ENCODE data around the gene KCNN3. TPM values are rescaled to one million over a fixed set of nuclear protein-coding genes. Genes with fewer than 3 reads are reported as not detected.

KCNN3 gene
- total RNA-seq, 4 donors from 2014 or later, result 0.30 to 0.72 (median 0.37) TPM

GRCh38 chr1:154833209-154833608 is 36.9 kb downstream of the KCNN3 start:
- DNase-seq (ENCODE audit: low spot score in 2 of 2), result no peak
- WGBS, result 86% methylated on average over 9 of the region's 9 CpGs
- Histone ChIP-seq H3K27me3 (no peaks in the 10 kb centered on the region), H3K4me3 (no peak overlapping the region), H3K27ac (no peak overlapping the region), H3K9me3 (no peaks in the 10 kb centered on the region), H3K4me1 (no peaks in the 10 kb centered on the region), H3K36me3 (no peaks in the 10 kb centered on the region)
- TF ChIP-seq POLR2AphosphoS5 (IDR thresholded peaks at IDR 0.05) (no peak), POLR2A (IDR thresholded peaks at IDR 0.05) (no peak), EP300 (IDR thresholded peaks at IDR 0.05) (no peak), CTCF (IDR thresholded peaks at IDR 0.05) (no peak)

- Histone ChIP-seq H3K36me3 (no peaks in the 10 kb centered on the region), H3K4me3 (no peak overlapping the region), H3K27me3 (no peaks in the 10 kb centered on the region), H3K9me3 (no peaks in the 10 kb centered on the region), H3K4me1 (no peaks in the 10 kb centered on the region), H3K27ac (no peak overlapping the region)
- 91% methylated on average over 2 of the region's 2 CpGs for WGBS
- no peak for DNase-seq (ENCODE audit: low spot score in 2 of 2)
- TF ChIP-seq POLR2A (IDR thresholded peaks at IDR 0.05) (no peak), EP300 (IDR thresholded peaks at IDR 0.05) (no peak), CTCF (IDR thresholded peaks at IDR 0.05) (no peak), POLR2AphosphoS5 (IDR thresholded peaks at IDR 0.05) (no peak)
These were observed 37.7 kb downstream of the KCNN3 start for GRCh38 chr1:154832384-154832783.

GRCh38 chr1:154831462-154831861 is 38.6 kb downstream of the KCNN3 start:
- Histone ChIP-seq H3K4me3 (no peak overlapping the region), H3K36me3 (no peaks in the 10 kb centered on the region), H3K9me3 (no peaks in the 10 kb centered on the region), H3K4me1 (no peaks in the 10 kb centered on the region), H3K27ac (no peak overlapping the region), H3K27me3 (no peaks in the 10 kb centered on the region)
- TF ChIP-seq POLR2AphosphoS5 (IDR thresholded peaks at IDR 0.05), result no peak
- TF ChIP-seq POLR2A (IDR thresholded peaks at IDR 0.05), result no peak
- no peak for TF ChIP-seq CTCF (IDR thresholded peaks at IDR 0.05)
- no peak for TF ChIP-seq EP300 (IDR thresholded peaks at IDR 0.05)
- no peak for DNase-seq (ENCODE audit: low spot score in 2 of 2)
- 89% methylated on average over 2 of the region's 2 CpGs for WGBS

GRCh38 chr1:154829062-154829461 is 41.0 kb downstream of the KCNN3 start:
- H3K27ac ChIP-seq, result no peak overlapping the region
- TF ChIP-seq EP300 (IDR thresholded peaks at IDR 0.05) (no peak), POLR2AphosphoS5 (IDR thresholded peaks at IDR 0.05) (no peak), POLR2A (IDR thresholded peaks at IDR 0.05) (no peak), CTCF (IDR thresholded peaks at IDR 0.05) (no peak)
- WGBS, result 100% methylated on average over 5 of the region's 5 CpGs
- DNase-seq (ENCODE audit: low spot score in 2 of 2), result no peak
- no peaks in the 10 kb centered on the region for H3K36me3 ChIP-seq
- no peaks in the 10 kb centered on the region for H3K27me3 ChIP-seq
- no peaks in the 10 kb centered on the region for H3K9me3 ChIP-seq
- no peak overlapping the region for H3K4me3 ChIP-seq
- H3K4me1 ChIP-seq, result no peaks in the 10 kb centered on the region

GRCh38 chr1:154824179-154825000 is 45.7 kb downstream of the KCNN3 start:
- WGBS, result 81% methylated on average over 5 of the region's 5 CpGs

More at GRCh38 chr1:154824179-154825000, 45.7 kb downstream of the KCNN3 start:
- Histone ChIP-seq H3K27me3 (no peaks in the 10 kb centered on the region), H3K4me3 (no peak overlapping the region), H3K4me1 (no peaks in the 10 kb centered on the region), H3K9me3 (no peaks in the 10 kb centered on the region), H3K27ac (no peak overlapping the region), H3K36me3 (no peaks in the 10 kb centered on the region)
- TF ChIP-seq POLR2A (IDR thresholded peaks at IDR 0.05) (no peak), CTCF (IDR thresholded peaks at IDR 0.05) (no peak), POLR2AphosphoS5 (IDR thresholded peaks at IDR 0.05) (no peak), EP300 (IDR thresholded peaks at IDR 0.05) (no peak)
- no peak for DNase-seq (ENCODE audit: low spot score in 2 of 2)
